Natural killer cell (primary cell): ENCODE data around the gene NR3C2. TPM values are rescaled to one million over a fixed set of nuclear protein-coding genes. Genes with fewer than 3 reads are reported as not detected.

ENCODE experiments used
- ATAC-seq, 3 donors: fragments of 150-1000 bp in 2 of 3; fragments of 200-7000 bp in 1 of 3; cut with Tn5 transposase; 1 replicate in 1 of 3; 2 replicates in 2 of 3; pipeline ENCODE4 v1.10.0; 2021; ENCODE audit warnings: mild to moderate bottlenecking in 2 of 3, moderate library complexity in 2 of 3
- DNase-seq, 2 donors: peaks; one replicate each; pipeline versions ENCODE4 v3.0.0 to v3.0.0-alpha.2; 2013 to 2021; ENCODE audit warnings: mixed read lengths in 1 of 2
- H3K27ac ChIP-seq: one replicate; pipeline ENCODE4 v1.5.1; 2013; ENCODE audit warnings: mild to moderate bottlenecking, low read length
- H3K27me3 ChIP-seq: one replicate; pipeline ENCODE4 v1.6.1; 2013; ENCODE audit warnings: low read length; ENCODE audit not compliant: control insufficient read depth, insufficient read depth
- H3K36me3 ChIP-seq: one replicate; pipeline ENCODE4 v1.6.1; 2013; ENCODE audit warnings: low read length; ENCODE audit not compliant: control insufficient read depth, insufficient read depth
- H3K4me1 ChIP-seq: one replicate; pipeline ENCODE4 v1.6.1; 2013; ENCODE audit warnings: low read length; ENCODE audit not compliant: control insufficient read depth, insufficient read depth
- H3K4me3 ChIP-seq: one replicate; pipeline ENCODE4 v1.5.1; 2013; ENCODE audit warnings: low read length
- H3K9me3 ChIP-seq: one replicate; pipeline ENCODE4 v1.6.1; 2013; ENCODE audit warnings: low read length; ENCODE audit not compliant: control insufficient read depth, insufficient read depth
- H3K27ac Mint-ChIP-seq, 2 donors: one replicate each; pipeline ENCODE4 v1.8.0; 2022; ENCODE audit warnings: mild to moderate bottlenecking in 2 of 2, mixed read lengths in 2 of 2, moderate library complexity in 1 of 2
- H3K27me3 Mint-ChIP-seq, 2 donors: one replicate each; pipeline ENCODE4 v1.8.0; 2022; ENCODE audit warnings: low read depth in 2 of 2, mixed read lengths in 2 of 2
- H3K36me3 Mint-ChIP-seq: one replicate; pipeline ENCODE4 v1.8.0; 2022; ENCODE audit warnings: mixed read lengths
- H3K4me1 Mint-ChIP-seq, 2 donors: one replicate each; pipeline ENCODE4 v1.8.0; 2022; ENCODE audit warnings: mixed read lengths in 2 of 2
- H3K4me3 Mint-ChIP-seq: one replicate; pipeline ENCODE4 v1.8.0; 2022; ENCODE audit warnings: mild to moderate bottlenecking, moderate library complexity, mixed read lengths
- H3K9me3 Mint-ChIP-seq, 2 donors: one replicate each; pipeline ENCODE4 v1.8.0; 2022; ENCODE audit warnings: mixed read lengths in 2 of 2
- WGBS: methylation state at CpG from one replicate; pipeline ENCODE4 v1.1.7; 2013; ENCODE audit warnings: missing lambda C conversion rate; ENCODE audit not compliant: insufficient coverage; 5-methylcytosine and 5-hydroxymethylcytosine counted together
- intact Hi-C: fragments of 100-400 bp; cut with micrococcal nuclease; formaldehyde crosslinking; loops from one replicate; pipeline ENCODE4 v1.14.2; 2022
- total RNA-seq, 4 donors: library from RNA; stranded (reverse); fragments of 120-200 nt in 1 of 4; gene quantifications; one replicate each; pipeline versions ENCODE4 v1.2.3 to v1.2.4, GENCODE V29; 2013 to 2022
- TF ChIP-seq, protein P1 (sequence below): fragments of 200-600 bp; IDR thresholded peaks from one replicate; pipeline ENCODE4 v1.8.0; 2022; ENCODE audit warnings: antibody characterized with exemption

NR3C2 gene
- total RNA-seq, 3 donors from 2014 or later (not counting 1 experiment from before 2014, with no cell fraction given) = 4.2 to 8.6 (median 6.3) TPM

DNA sequence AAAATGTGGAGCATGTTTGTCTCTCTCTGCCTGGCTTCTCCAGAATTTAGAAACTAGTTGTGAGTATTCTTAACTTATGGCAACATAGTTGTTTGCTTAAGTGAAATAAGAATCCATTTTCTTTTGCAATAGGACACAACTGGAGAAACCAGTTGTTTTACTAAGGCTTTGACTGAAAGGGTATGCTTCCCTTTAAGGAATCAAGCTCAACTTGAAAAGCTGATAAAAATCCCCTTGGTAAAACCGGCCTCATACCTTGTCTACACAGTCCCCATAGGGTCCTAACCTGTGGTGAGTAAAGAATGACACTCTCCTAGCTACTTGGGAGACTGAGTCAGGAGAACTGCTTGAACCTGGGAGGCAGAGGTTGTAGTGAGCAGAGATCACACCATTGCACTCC is 139.8 kb downstream of the NR3C2 start:
- Histone ChIP-seq H3K27me3 (no peaks in the 10 kb centered on the region), H3K4me1 (no peaks in the 10 kb centered on the region), H3K27ac (no peak overlapping the region), H3K9me3 (peaks cover 5% of the 10 kb centered on the region), H3K36me3 (no peaks in the 10 kb centered on the region), H3K4me3 (no peak overlapping the region)
- DNase-seq (no peak), ATAC-seq (no peak)
- TF ChIP-seq, protein P1, sequence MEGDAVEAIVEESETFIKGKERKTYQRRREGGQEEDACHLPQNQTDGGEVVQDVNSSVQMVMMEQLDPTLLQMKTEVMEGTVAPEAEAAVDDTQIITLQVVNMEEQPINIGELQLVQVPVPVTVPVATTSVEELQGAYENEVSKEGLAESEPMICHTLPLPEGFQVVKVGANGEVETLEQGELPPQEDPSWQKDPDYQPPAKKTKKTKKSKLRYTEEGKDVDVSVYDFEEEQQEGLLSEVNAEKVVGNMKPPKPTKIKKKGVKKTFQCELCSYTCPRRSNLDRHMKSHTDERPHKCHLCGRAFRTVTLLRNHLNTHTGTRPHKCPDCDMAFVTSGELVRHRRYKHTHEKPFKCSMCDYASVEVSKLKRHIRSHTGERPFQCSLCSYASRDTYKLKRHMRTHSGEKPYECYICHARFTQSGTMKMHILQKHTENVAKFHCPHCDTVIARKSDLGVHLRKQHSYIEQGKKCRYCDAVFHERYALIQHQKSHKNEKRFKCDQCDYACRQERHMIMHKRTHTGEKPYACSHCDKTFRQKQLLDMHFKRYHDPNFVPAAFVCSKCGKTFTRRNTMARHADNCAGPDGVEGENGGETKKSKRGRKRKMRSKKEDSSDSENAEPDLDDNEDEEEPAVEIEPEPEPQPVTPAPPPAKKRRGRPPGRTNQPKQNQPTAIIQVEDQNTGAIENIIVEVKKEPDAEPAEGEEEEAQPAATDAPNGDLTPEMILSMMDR = no peak
- Mint-ChIP-seq H3K27me3 (peaks cover 3 to 6% of the 10 kb centered on the region in 2 donors), H3K36me3 (no peaks in the 10 kb centered on the region), H3K27ac (no peak overlapping the region), H3K4me1 (no peaks in the 10 kb centered on the region), H3K9me3 (no peaks in the 10 kb centered on the region), H3K4me3 (no peak overlapping the region)
- intact Hi-C loops = no loop called here
- WGBS = no CpG with 5 or more reads among the region's 1 CpG

DNA sequence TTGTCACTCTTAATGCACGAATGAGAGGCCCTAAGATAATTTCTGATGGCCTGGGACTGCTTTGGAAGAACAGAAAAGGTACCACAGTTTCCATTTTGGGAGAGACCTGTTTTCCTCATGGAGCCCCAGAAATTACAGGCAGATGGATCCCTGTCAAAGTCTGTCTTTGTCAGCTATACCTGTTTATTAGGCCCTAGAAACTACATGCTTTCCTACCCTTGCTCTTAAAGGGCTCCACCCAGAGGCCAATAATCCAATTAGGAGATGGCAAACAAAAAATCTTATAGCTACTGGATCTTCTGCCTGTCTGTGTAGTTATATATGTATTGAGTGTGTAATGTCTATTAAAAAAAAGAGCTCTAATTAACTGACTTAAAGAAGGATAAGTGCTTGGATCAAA is 141.3 kb downstream of the NR3C2 start:
- ATAC-seq = no peak
- Histone ChIP-seq H3K27me3 (no peaks in the 10 kb centered on the region), H3K27ac (no peak overlapping the region), H3K9me3 (peaks cover 5% of the 10 kb centered on the region), H3K4me1 (no peaks in the 10 kb centered on the region), H3K36me3 (no peaks in the 10 kb centered on the region), H3K4me3 (no peak overlapping the region)
- Mint-ChIP-seq H3K4me3 (no peak overlapping the region), H3K27me3 (no peaks in the 10 kb centered on the region), H3K4me1 (no peaks in the 10 kb centered on the region), H3K36me3 (no peaks in the 10 kb centered on the region), H3K9me3 (no peaks in the 10 kb centered on the region), H3K27ac (no peak overlapping the region)
- TF ChIP-seq, protein P1 = no peak
- DNase-seq = no peak
- intact Hi-C loops = no loop called here
- 70% methylated on average over 1 of the region's 1 CpG for WGBS

DNA sequence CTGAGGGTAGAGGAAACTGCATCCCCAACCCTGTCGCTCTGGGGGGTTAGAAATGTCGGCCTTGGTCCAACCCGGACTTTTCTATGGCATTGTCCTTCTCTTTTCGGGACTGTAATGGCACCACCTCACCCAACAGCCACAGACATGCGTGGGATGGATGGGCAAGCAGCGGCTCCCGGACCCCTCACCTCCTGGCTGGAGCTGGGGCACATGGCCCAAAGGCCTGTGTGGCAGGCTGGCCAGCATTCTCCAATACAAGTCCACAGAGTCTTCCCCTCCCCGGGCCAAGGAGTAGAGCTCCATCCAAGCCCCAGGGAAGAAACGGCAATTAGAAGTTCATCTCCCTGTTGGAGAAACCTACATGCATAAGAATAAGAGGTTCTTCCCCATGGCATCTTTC is 142.9 kb downstream of the NR3C2 start:
- Histone ChIP-seq H3K27ac (no peak overlapping the region), H3K4me1 (no peaks in the 10 kb centered on the region), H3K9me3 (peaks cover 5% of the 10 kb centered on the region), H3K36me3 (no peaks in the 10 kb centered on the region), H3K4me3 (no peak overlapping the region), H3K27me3 (no peaks in the 10 kb centered on the region)
- no peak for DNase-seq
- no peak for ATAC-seq
- H3K27ac Mint-ChIP-seq = no peak overlapping the region
- intact Hi-C loops = no loop called here
- TF ChIP-seq, protein P1 = no peak
- H3K4me3 Mint-ChIP-seq = no peak overlapping the region
- no peaks in the 10 kb centered on the region for H3K9me3 Mint-ChIP-seq
- H3K36me3 Mint-ChIP-seq = no peaks in the 10 kb centered on the region
- no peaks in the 10 kb centered on the region for H3K4me1 Mint-ChIP-seq
- 95% methylated on average over 9 of the region's 9 CpGs for WGBS
- H3K27me3 Mint-ChIP-seq = no peaks in the 10 kb centered on the region

DNA sequence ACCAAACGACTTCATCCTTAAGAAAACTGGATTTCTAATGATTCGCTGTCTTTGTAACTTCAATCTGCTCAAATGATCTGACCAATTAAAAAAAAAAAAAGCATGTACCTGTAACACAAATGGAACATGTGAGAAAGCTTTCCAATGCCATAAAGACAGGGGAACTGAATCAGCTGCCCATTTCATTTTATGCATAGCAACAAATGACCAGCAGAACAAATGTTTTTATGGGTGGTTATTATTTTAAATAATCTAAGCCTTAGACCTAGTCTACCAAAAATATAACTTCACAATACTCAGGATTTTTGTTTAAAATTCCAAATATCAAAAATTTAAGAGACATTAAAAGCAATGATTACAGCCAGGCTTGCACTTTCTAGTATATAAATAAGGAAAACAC is 145.7 kb downstream of the NR3C2 start:
- intact Hi-C loops = no loop called here
- WGBS = 83% methylated on average over 2 of the region's 2 CpGs
- H3K4me1 Mint-ChIP-seq = no peaks in the 10 kb centered on the region
- DNase-seq (no peak), ATAC-seq (no peak)
- Histone ChIP-seq H3K27me3 (no peaks in the 10 kb centered on the region), H3K27ac (no peak overlapping the region), H3K4me3 (no peak overlapping the region), H3K36me3 (no peaks in the 10 kb centered on the region), H3K4me1 (no peaks in the 10 kb centered on the region), H3K9me3 (peaks cover 5% of the 10 kb centered on the region)
- H3K27ac Mint-ChIP-seq = no peak overlapping the region
- no peaks in the 10 kb centered on the region for H3K36me3 Mint-ChIP-seq
- no peaks in the 10 kb centered on the region for H3K27me3 Mint-ChIP-seq
- no peaks in the 10 kb centered on the region for H3K9me3 Mint-ChIP-seq
- TF ChIP-seq, protein P1 = no peak
- H3K4me3 Mint-ChIP-seq = no peak overlapping the region
